ENCODE measurements around the gene ERICH4. TPM values are rescaled to one million over a fixed set of nuclear protein-coding genes. Genes with fewer than 3 reads are reported as not detected.
A peak's percentile ranks its signal among the peaks of the same experiment; 100 is the strongest.

Gene ERICH4
- total RNA-seq, 4 donors from 2014 or later: not detected

GRCh38 chr19:41398598-41398997 lies 44.4 kb upstream of the ERICH4 start:
- Histone ChIP-seq H3K4me1 (peaks cover 26 to 28% of the 10 kb centered on the region in 2 donors), H3K27me3 (no peaks in the 10 kb centered on the region), H3K27ac (no peak overlapping the region), H3K4me3 (replicated peaks in 1 of 3) (peak overlapping the region in 2 of 3 donors; percentile 64 to 88), H3K9me3 (no peaks in the 10 kb centered on the region), H3K36me3 (no peaks in the 10 kb centered on the region)
- DNase-seq: no peak
- WGBS, 2 donors: 25 to 34% methylated on average over 3 of the region's 3 CpGs
- intact Hi-C loops (cut with DNase I): no loop called here
- no peak for TF ChIP-seq POLR2A (IDR thresholded peaks at IDR 0.05)
- TF ChIP-seq CTCF (IDR thresholded peaks at IDR 0.05): no peak

- 83 to 84% methylated on average over 3 of the region's 3 CpGs for WGBS, 2 donors
- H3K9me3 ChIP-seq: no peaks in the 10 kb centered on the region
- no peaks in the 10 kb centered on the region for H3K27me3 ChIP-seq
- DNase-seq: no peak
- H3K27ac ChIP-seq: no peak overlapping the region
- H3K4me3 ChIP-seq (replicated peaks in 1 of 3): no peak overlapping the region
- H3K36me3 ChIP-seq: no peaks in the 10 kb centered on the region
- peaks cover 27 to 33% of the 10 kb centered on the region in 2 donors for H3K4me1 ChIP-seq
- intact Hi-C loops (cut with DNase I): no loop called here
- TF ChIP-seq POLR2A (IDR thresholded peaks at IDR 0.05): no peak
- no peak for TF ChIP-seq CTCF (IDR thresholded peaks at IDR 0.05)
These were observed 43.9 kb upstream of the ERICH4 start for GRCh38 chr19:41399091-41399490.

GRCh38 chr19:41399525-41399924 lies 43.4 kb upstream of the ERICH4 start:
- no peaks in the 10 kb centered on the region for H3K27me3 ChIP-seq
- intact Hi-C loops (cut with DNase I): no loop called here
- WGBS, 2 donors: 91 to 93% methylated on average over 2 of the region's 2 CpGs
- no peak for DNase-seq
- H3K9me3 ChIP-seq: no peaks in the 10 kb centered on the region
- H3K4me1 ChIP-seq: peaks cover 27 to 38% of the 10 kb centered on the region in 2 donors
- H3K36me3 ChIP-seq: no peaks in the 10 kb centered on the region
- H3K4me3 ChIP-seq (replicated peaks in 1 of 3): no peak overlapping the region
- no peak overlapping the region for H3K27ac ChIP-seq
- no peak for TF ChIP-seq CTCF (IDR thresholded peaks at IDR 0.05)
- TF ChIP-seq POLR2A (IDR thresholded peaks at IDR 0.05): no peak

GRCh38 chr19:41401483-41401882 lies 41.5 kb upstream of the ERICH4 start:
- intact Hi-C loops (cut with DNase I): no loop called here
- TF ChIP-seq CTCF (IDR thresholded peaks at IDR 0.05): no peak
- TF ChIP-seq POLR2A (IDR thresholded peaks at IDR 0.05): no peak
- DNase-seq: no peak
- Histone ChIP-seq H3K27ac (no peak overlapping the region), H3K4me3 (replicated peaks in 1 of 3) (no peak overlapping the region), H3K4me1 (peaks cover 26 to 52% of the 10 kb centered on the region in 2 donors), H3K36me3 (no peaks in the 10 kb centered on the region), H3K27me3 (no peaks in the 10 kb centered on the region), H3K9me3 (no peaks in the 10 kb centered on the region)
- 69 to 74% methylated on average over 4 of the region's 4 CpGs for WGBS, 2 donors

- no peak for TF ChIP-seq CTCF (IDR thresholded peaks at IDR 0.05)
- no peak for TF ChIP-seq POLR2A (IDR thresholded peaks at IDR 0.05)
- Histone ChIP-seq H3K27me3 (no peaks in the 10 kb centered on the region), H3K4me3 (replicated peaks in 1 of 3) (no peak overlapping the region), H3K4me1 (peaks cover 23 to 54% of the 10 kb centered on the region in 2 donors), H3K36me3 (no peaks in the 10 kb centered on the region), H3K9me3 (no peaks in the 10 kb centered on the region), H3K27ac (no peak overlapping the region)
- no peak for DNase-seq
- WGBS, 2 donors: 80 to 82% methylated on average over 3 of the region's 3 CpGs
- intact Hi-C loops (cut with DNase I): no loop called here
These were observed 40.9 kb upstream of the ERICH4 start for GRCh38 chr19:41402010-41402409.
